Tibial nerve (tissue), 3 donors: ENCODE results near the gene DNAJC16.

Source experiments
- POLR2A ChIP-seq, 2 donors: fragments of 450-650 bp; IDR thresholded peaks; one replicate each; pipeline ENCODE4 v1.6.1; 2017; ENCODE audit warnings: antibody characterized with exemption in 2 of 2, mild to moderate bottlenecking in 2 of 2, moderate library complexity in 2 of 2
- TF ChIP-seq, protein P1 (sequence below), 5 experiments: fragments of 200-600 bp in 3 of 5; fragments of 450-650 bp in 2 of 5; sonication (generic) in 3 of 5; IDR thresholded peaks; one replicate each; pipeline ENCODE4 v1.5.1; 2016 to 2019; ENCODE audit warnings: antibody characterized with exemption in 5 of 5, mild to moderate bottlenecking in 3 of 5, moderate library complexity in 2 of 5

DNA sequence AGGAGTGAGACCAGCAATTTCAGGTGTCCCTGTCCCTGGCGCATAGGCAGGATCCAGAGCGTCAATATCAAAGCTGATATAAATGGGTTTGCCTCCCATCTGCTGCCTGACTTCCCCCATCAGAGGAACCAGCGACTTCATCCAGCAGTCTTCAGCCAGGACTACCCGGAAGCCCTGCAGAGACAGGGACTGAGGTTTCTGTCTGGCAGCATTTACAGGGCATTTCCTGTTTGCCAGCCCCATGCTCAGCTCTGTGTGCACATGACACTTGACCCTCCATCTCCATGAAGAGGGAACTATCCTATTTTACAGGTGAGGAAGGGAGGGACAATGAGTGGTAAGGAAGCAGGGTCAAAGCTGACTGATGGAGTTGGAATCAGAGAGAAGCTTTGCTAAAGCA lies 51.0 kb downstream of the DNAJC16 start:
- TF ChIP-seq, protein P1, sequence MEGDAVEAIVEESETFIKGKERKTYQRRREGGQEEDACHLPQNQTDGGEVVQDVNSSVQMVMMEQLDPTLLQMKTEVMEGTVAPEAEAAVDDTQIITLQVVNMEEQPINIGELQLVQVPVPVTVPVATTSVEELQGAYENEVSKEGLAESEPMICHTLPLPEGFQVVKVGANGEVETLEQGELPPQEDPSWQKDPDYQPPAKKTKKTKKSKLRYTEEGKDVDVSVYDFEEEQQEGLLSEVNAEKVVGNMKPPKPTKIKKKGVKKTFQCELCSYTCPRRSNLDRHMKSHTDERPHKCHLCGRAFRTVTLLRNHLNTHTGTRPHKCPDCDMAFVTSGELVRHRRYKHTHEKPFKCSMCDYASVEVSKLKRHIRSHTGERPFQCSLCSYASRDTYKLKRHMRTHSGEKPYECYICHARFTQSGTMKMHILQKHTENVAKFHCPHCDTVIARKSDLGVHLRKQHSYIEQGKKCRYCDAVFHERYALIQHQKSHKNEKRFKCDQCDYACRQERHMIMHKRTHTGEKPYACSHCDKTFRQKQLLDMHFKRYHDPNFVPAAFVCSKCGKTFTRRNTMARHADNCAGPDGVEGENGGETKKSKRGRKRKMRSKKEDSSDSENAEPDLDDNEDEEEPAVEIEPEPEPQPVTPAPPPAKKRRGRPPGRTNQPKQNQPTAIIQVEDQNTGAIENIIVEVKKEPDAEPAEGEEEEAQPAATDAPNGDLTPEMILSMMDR (IDR thresholded peaks at IDR 0.05) = no peak
- TF ChIP-seq POLR2A (IDR thresholded peaks at IDR 0.05) = no peak
